CD8-positive, alpha-beta memory T cell (primary cell): ENCODE data around the gene GRN. TPM values are rescaled to one million over a fixed set of nuclear protein-coding genes. Genes with fewer than 3 reads are reported as not detected.

Source experiments
- CTCF ChIA-PET: fragments of 350-600 bp; sonication (Branson Sonifier 250); formaldehyde crosslinking; loops from one replicate; lab custom pipeline; 2021; ENCODE audit warnings: antibody characterized with exemption; lab: Charles Lee
- POLR2A ChIA-PET: fragments of 350-600 bp; sonication (Branson Sonifier 250); formaldehyde crosslinking; loops from one replicate; lab custom pipeline; 2021; ENCODE audit warnings: antibody characterized with exemption; lab: Charles Lee
- DNase-seq, 5 donors: peaks; one replicate each; pipeline versions ENCODE4 v3.0.0 to v3.0.0-alpha.2; 2020 to 2022; ENCODE audit warnings: mixed read lengths in 1 of 5
- H3K27ac ChIP-seq: one replicate; pipeline ENCODE4 v1.7.0; 2013; ENCODE audit warnings: low read depth, mild to moderate bottlenecking, low read length, moderate library complexity
- H3K27me3 ChIP-seq: 2 replicates; pipeline ENCODE4 v1.7.0; 2013; ENCODE audit warnings: low read length, mild to moderate bottlenecking; ENCODE audit not compliant: insufficient read depth, poor library complexity, severe bottlenecking
- H3K36me3 ChIP-seq: 2 replicates; pipeline ENCODE4 v1.7.0; 2013; ENCODE audit warnings: mild to moderate bottlenecking, low read length, moderate library complexity; ENCODE audit not compliant: insufficient read depth
- H3K4me1 ChIP-seq: 2 replicates; pipeline ENCODE4 v1.7.0; 2013; ENCODE audit warnings: mild to moderate bottlenecking, low read length, moderate library complexity; ENCODE audit not compliant: insufficient read depth
- H3K4me3 ChIP-seq: 2 replicates; pipeline ENCODE4 v1.7.0; 2013; ENCODE audit warnings: mild to moderate bottlenecking, low read length
- H3K9me3 ChIP-seq: 2 replicates; pipeline ENCODE4 v1.7.0; 2013; ENCODE audit warnings: mild to moderate bottlenecking, low read length
- H3K27ac Mint-ChIP-seq, 8 donors: one replicate each; pipeline ENCODE4 v1.8.0; 2020 to 2021; ENCODE audit warnings: mixed read lengths in 8 of 8, mild to moderate bottlenecking in 6 of 8, inconsistent platforms in 3 of 8, moderate library complexity in 3 of 8
- H3K27me3 Mint-ChIP-seq, 2 donors: one replicate each; pipeline ENCODE4 v1.8.0; 2020 to 2021; ENCODE audit warnings: mixed read lengths in 2 of 2, mild to moderate bottlenecking in 1 of 2, moderate library complexity in 1 of 2
- H3K36me3 Mint-ChIP-seq, 3 donors: one replicate each; pipeline ENCODE4 v1.8.0; 2020 to 2021; ENCODE audit warnings: mixed read lengths in 3 of 3, inconsistent platforms in 1 of 3, mild to moderate bottlenecking in 1 of 3
- H3K4me1 Mint-ChIP-seq, 3 donors: one replicate each; pipeline ENCODE4 v1.8.0; 2020 to 2021; ENCODE audit warnings: mixed read lengths in 3 of 3, inconsistent platforms in 1 of 3, mild to moderate bottlenecking in 1 of 3
- H3K4me3 Mint-ChIP-seq, 7 donors: one replicate each; pipeline ENCODE4 v1.8.0; 2020 to 2021; ENCODE audit warnings: mixed read lengths in 7 of 7, mild to moderate bottlenecking in 6 of 7, moderate library complexity in 4 of 7, inconsistent platforms in 2 of 7
- H3K9me3 Mint-ChIP-seq, 5 donors: one replicate each; pipeline ENCODE4 v1.8.0; 2020 to 2022; ENCODE audit warnings: mixed read lengths in 5 of 5, mild to moderate bottlenecking in 3 of 5, moderate library complexity in 2 of 5, inconsistent platforms in 1 of 5
- polyA plus RNA-seq: library from polyadenylated mRNA; unstranded; fragments of 300-500 nt; fragmentation: Illumina TruSeq; gene quantifications from one replicate; pipeline ENCODE4 v1.2.3, GENCODE V29; 2021
- total RNA-seq, 2 experiments: library from RNA; stranded (reverse); gene quantifications; one replicate each; pipeline ENCODE4 v1.2.3, GENCODE V29; 2021

GRN gene
- total and polyA plus RNA-seq, 3 experiments from 2014 or later, result 48.7 to 56.4 (median 50.3) TPM

DNA sequence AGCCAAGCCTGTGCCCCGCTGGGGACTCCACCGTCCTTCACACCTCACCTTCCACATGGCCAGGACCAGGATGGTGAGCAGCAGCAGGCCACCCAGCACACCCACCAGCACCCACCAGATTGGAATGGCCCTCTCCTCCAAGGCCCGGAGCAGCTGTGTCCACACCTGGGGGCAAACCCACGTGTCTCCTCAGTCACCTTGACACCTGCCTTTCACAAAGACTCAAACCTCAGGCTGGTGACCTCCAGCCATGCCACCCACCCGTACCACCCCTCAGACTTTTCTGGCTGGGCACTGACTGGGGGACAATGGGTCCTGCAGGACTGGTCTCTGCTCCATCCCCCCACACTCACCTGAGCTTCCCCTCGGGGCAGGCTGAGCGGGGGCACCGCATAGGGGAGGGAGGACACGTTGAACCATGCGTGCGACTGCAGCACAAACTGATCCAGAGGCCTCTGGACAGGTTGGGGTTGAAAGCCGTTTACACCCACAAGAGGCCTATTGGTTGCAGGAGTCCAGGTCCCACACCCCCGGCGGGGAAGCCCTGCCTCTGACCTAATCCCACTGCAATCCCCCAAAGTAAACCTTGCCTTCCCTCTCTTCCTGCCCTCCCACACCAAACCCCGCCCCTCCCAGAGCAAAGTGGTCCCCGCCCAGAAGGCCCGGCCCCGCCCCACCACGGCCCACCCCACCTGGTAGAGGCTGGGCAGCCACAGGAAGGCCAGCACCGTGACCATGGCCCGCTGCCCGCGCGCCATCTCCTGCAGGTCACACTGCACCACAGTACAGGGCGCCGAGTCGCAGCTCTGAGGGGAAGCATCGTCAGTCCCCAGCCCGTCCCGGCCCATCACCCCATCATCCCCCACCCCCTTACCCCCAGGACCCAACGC, 29.4 kb downstream of the GRN start:
- Histone ChIP-seq H3K27ac (no peak overlapping the region), H3K4me3 (no peak overlapping the region), H3K27me3 (no peaks in the 10 kb centered on the region), H3K4me1 (no peaks in the 10 kb centered on the region), H3K36me3 (no peaks in the 10 kb centered on the region), H3K9me3 (no peaks in the 10 kb centered on the region)
- DNase-seq, result no peak
- peaks cover 3 to 8% (median 4%) of the 10 kb centered on the region in 3 donors for H3K4me1 Mint-ChIP-seq
- ChIA-PET CTCF (no interaction called here), POLR2A (no interaction called here)
- no peak overlapping the region for H3K27ac Mint-ChIP-seq
- H3K4me3 Mint-ChIP-seq, result no peak overlapping the region
- H3K9me3 Mint-ChIP-seq, result no peaks in the 10 kb centered on the region
- peaks cover 8 to 39% of the 10 kb centered on the region in 2 donors for H3K27me3 Mint-ChIP-seq
- H3K36me3 Mint-ChIP-seq, result no peaks in the 10 kb centered on the region

DNA sequence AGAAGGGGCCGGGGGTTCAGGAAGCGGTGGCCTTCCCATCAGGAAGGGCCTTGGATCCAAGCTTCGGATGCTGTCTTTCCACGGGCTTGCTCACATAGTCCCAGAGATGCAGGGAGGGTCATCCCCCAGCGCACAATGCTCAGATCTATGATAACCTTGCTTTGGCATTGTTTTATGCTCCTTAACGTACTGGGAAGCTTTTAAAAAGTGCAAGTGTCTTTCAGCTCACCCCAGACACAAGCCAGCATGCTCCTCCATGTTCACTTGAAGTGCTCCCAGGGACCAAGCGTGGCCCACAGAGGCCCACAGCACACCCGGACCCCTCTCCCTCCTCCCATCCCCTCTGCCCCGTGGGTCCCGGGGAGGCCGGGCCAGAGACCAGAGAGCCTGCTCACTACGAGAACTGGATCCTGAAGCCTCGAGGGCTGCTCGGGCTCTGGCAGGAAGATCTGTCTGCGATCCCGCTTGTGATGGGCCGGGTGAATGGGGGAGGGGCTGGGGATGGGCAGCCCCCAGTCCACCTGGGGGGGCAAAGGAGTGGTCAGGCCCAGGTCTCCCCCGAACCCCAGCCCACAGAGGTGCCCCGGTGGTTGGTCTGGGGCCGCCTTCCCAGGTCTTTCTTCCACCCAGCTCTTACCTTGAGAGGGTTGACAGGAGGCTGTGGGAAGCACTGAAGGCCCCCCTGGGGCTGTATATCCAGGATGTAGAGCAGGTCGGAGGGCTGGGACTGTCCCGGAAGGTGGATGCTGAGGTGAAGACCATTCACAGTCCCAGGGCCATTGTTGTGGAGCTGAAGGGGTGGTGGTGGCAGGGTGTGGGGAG, 30.3 kb downstream of the GRN start:
- no peaks in the 10 kb centered on the region for H3K36me3 Mint-ChIP-seq
- H3K4me1 Mint-ChIP-seq, result peaks cover 0 to 4% (median 0%) of the 10 kb centered on the region in 3 donors
- no peak overlapping the region for H3K27ac Mint-ChIP-seq
- Histone ChIP-seq H3K27me3 (no peaks in the 10 kb centered on the region), H3K4me1 (no peaks in the 10 kb centered on the region), H3K27ac (no peak overlapping the region), H3K9me3 (no peaks in the 10 kb centered on the region), H3K4me3 (no peak overlapping the region), H3K36me3 (no peaks in the 10 kb centered on the region)
- H3K4me3 Mint-ChIP-seq, result no peak overlapping the region
- peaks cover 6 to 35% of the 10 kb centered on the region in 2 donors for H3K27me3 Mint-ChIP-seq
- POLR2A ChIA-PET, result no interaction called here
- no peak for DNase-seq
- CTCF ChIA-PET, result no interaction called here
- H3K9me3 Mint-ChIP-seq, result no peaks in the 10 kb centered on the region

DNA sequence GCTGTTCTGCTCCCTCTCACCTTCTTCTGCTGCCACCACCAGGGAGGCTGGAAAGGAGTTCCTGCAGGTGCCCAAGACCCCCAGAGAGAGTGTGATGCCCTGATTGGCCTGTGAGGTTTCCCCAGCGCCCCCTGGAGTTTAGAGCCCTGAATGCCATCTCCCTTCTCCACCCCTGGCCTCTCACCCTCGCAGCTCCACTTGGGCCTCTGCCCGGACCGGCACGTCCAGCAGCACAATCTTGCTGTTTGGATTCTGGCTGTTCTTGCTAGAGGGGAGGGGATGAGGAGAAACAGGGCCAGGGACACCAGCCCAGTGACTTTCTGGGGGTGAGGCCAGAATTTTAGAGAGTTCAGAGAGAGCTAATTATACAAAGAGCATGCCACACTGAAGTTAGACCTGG, 31.0 kb downstream of the GRN start:
- H3K9me3 Mint-ChIP-seq, result no peaks in the 10 kb centered on the region
- no peak overlapping the region for H3K4me3 ChIP-seq
- no peak overlapping the region for H3K27ac Mint-ChIP-seq
- no peaks in the 10 kb centered on the region for H3K4me1 ChIP-seq
- ChIA-PET POLR2A (no interaction called here), CTCF (no interaction called here)
- H3K27me3 Mint-ChIP-seq, result peaks cover 6 to 35% of the 10 kb centered on the region in 2 donors
- no peak overlapping the region for H3K27ac ChIP-seq
- no peaks in the 10 kb centered on the region for H3K36me3 Mint-ChIP-seq
- no peaks in the 10 kb centered on the region for H3K27me3 ChIP-seq
- H3K36me3 ChIP-seq, result no peaks in the 10 kb centered on the region
- no peaks in the 10 kb centered on the region for H3K9me3 ChIP-seq
- H3K4me1 Mint-ChIP-seq, result peaks cover 0 to 4% (median 0%) of the 10 kb centered on the region in 3 donors
- DNase-seq, result no peak
- H3K4me3 Mint-ChIP-seq, result no peak overlapping the region

- no peak for DNase-seq
- H3K27me3 ChIP-seq, result no peaks in the 10 kb centered on the region
- no peaks in the 10 kb centered on the region for H3K36me3 Mint-ChIP-seq
- peaks cover 6 to 32% of the 10 kb centered on the region in 2 donors for H3K27me3 Mint-ChIP-seq
- H3K4me1 ChIP-seq, result no peaks in the 10 kb centered on the region
- no peak overlapping the region for H3K27ac Mint-ChIP-seq
- H3K4me3 ChIP-seq, result no peak overlapping the region
- ChIA-PET POLR2A (no interaction called here), CTCF (interaction anchor here (0.7 kb wide), 1 partner anchor 155 kb away, joined by 3 read pairs; no protein-coding TSS in a partner anchor)
- no peak overlapping the region for H3K4me3 Mint-ChIP-seq
- H3K36me3 ChIP-seq, result no peaks in the 10 kb centered on the region
- H3K27ac ChIP-seq, result no peak overlapping the region
- H3K9me3 ChIP-seq, result no peaks in the 10 kb centered on the region
- H3K4me1 Mint-ChIP-seq, result peaks cover 0 to 4% (median 0%) of the 10 kb centered on the region in 3 donors
- H3K9me3 Mint-ChIP-seq, result no peaks in the 10 kb centered on the region
Observed at GRCh38 chr17:44376779-44377178, 31.7 kb downstream of the GRN start.

DNA sequence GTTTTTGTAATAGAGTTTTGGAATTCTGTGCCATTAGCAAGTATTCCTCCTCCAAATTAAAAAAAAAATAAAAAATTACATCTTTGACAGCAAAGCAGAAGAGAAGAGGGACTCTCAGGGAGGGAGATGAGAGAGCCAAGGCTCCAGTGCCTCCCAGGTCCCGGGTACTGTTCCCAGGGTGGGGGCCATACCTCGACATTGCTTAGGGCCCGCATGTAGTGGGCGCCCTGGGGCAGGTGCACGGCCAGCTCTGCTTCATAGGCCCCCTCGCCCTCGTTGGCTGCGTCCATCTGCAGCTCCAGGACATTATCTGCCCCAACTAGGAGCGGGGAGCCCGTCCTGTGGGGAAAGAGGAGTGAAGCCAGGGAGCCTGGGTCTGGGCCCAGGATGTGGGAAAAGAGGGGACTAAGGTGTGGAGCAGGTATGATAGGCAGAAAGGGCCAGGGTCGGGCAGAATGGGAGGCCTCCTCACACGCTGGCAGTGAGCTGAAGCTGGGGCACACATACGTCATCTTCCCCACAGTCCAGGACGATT, 33.1 kb downstream of the GRN start:
- Mint-ChIP-seq H3K27ac (no peak overlapping the region), H3K27me3 (peaks cover 6 to 37% of the 10 kb centered on the region in 2 donors), H3K4me1 (peaks cover 0 to 4% (median 0%) of the 10 kb centered on the region in 3 donors), H3K36me3 (no peaks in the 10 kb centered on the region), H3K4me3 (no peak overlapping the region), H3K9me3 (no peaks in the 10 kb centered on the region)
- H3K9me3 ChIP-seq, result no peaks in the 10 kb centered on the region
- ChIA-PET CTCF (no interaction called here), POLR2A (no interaction called here)
- H3K27ac ChIP-seq, result no peak overlapping the region
- no peaks in the 10 kb centered on the region for H3K4me1 ChIP-seq
- H3K27me3 ChIP-seq, result no peaks in the 10 kb centered on the region
- no peak for DNase-seq
- no peak overlapping the region for H3K4me3 ChIP-seq
- H3K36me3 ChIP-seq, result no peaks in the 10 kb centered on the region

- Mint-ChIP-seq H3K36me3 (no peaks in the 10 kb centered on the region), H3K27me3 (peaks cover 12 to 44% of the 10 kb centered on the region in 2 donors), H3K4me1 (peaks cover 3 to 12% (median 7%) of the 10 kb centered on the region in 3 donors), H3K27ac (no peak overlapping the region), H3K4me3 (no peak overlapping the region), H3K9me3 (no peaks in the 10 kb centered on the region)
- ChIA-PET POLR2A (no interaction called here), CTCF (no interaction called here)
- Histone ChIP-seq H3K4me1 (no peaks in the 10 kb centered on the region), H3K4me3 (no peak overlapping the region), H3K36me3 (no peaks in the 10 kb centered on the region), H3K27me3 (no peaks in the 10 kb centered on the region), H3K9me3 (no peaks in the 10 kb centered on the region), H3K27ac (no peak overlapping the region)
- no peak for DNase-seq
Observed at GRCh38 chr17:44379887-44380286, 34.8 kb downstream of the GRN start.

DNA sequence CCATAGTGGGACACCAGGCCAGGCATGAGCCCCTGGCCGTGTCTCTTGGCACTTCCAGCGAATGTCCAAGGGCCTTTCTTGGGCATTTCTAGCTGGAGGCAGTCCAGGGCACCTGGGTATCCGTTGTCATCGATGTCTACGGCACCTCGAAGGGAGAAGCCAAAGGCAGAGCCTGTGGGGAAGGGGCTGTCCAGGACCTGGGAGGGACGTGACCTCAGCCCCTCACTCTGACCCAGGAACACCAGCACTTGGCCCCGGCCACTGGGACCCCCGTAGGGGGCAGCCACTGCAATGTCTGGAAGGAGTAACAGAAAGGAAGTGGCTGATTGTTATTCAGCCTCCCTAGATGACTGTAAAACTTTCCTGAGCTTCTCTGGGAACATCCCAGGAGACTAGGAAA, 35.7 kb downstream of the GRN start:
- peaks cover 11 to 45% of the 10 kb centered on the region in 2 donors for H3K27me3 Mint-ChIP-seq
- H3K9me3 ChIP-seq, result no peaks in the 10 kb centered on the region
- no peak overlapping the region for H3K4me3 ChIP-seq
- no peak overlapping the region for H3K4me3 Mint-ChIP-seq
- peaks cover 3% of the 10 kb centered on the region for H3K27me3 ChIP-seq
- no peak overlapping the region for H3K27ac ChIP-seq
- DNase-seq, result no peak
- peaks cover 3 to 14% (median 9%) of the 10 kb centered on the region in 3 donors for H3K4me1 Mint-ChIP-seq
- peaks cover 3% of the 10 kb centered on the region for H3K4me1 ChIP-seq
- no peaks in the 10 kb centered on the region for H3K36me3 Mint-ChIP-seq
- no peaks in the 10 kb centered on the region for H3K36me3 ChIP-seq
- CTCF ChIA-PET, result no interaction called here
- no peaks in the 10 kb centered on the region for H3K9me3 Mint-ChIP-seq
- POLR2A ChIA-PET, result no interaction called here
- no peak overlapping the region for H3K27ac Mint-ChIP-seq
